SK-N-MC (cell line): ENCODE measurements around the gene CCDC141.
A peak's percentile ranks its signal among the peaks of the same experiment; 100 is the strongest.

ENCODE experiments used
- DNase-seq: peaks from one replicate; pipeline ENCODE4 v3.0.0-alpha.2; 2011; ENCODE audit warnings: low read depth, low spot score
- H3K27ac ChIP-seq: fragments of 200-600 bp; sonication (generic); 2 replicates; pipeline ENCODE4 v1.5.1; 2016; ENCODE audit warnings: mixed run types
- H3K36me3 ChIP-seq: fragments of 200-600 bp; sonication (generic); 2 replicates; pipeline ENCODE4 v1.6.1; 2017; ENCODE audit warnings: antibody characterized with exemption, low read length, mixed read lengths; ENCODE audit not compliant: insufficient read depth
- H3K4me3 ChIP-seq: fragments of 200-600 bp; sonication (generic); 2 replicates; pipeline ENCODE4 v1.5.1; 2016
- H3K9ac ChIP-seq: fragments of 200-600 bp; sonication (generic); 2 replicates; pipeline ENCODE4 v1.8.0; 2017; ENCODE audit warnings: mixed run types, mixed read lengths; ENCODE audit not compliant: insufficient read length
- H3K9me3 ChIP-seq: fragments of 200-600 bp; sonication (generic); 2 replicates; pipeline ENCODE4 v1.6.1; 2017; ENCODE audit warnings: low read depth, mild to moderate bottlenecking, antibody characterized with exemption, low read length, moderate library complexity, mixed read lengths
- EZH2 ChIP-seq: fragments of 200-600 bp; sonication (generic); IDR thresholded peaks from one replicate; pipeline ENCODE4 v1.6.1; 2017; ENCODE audit warnings: antibody characterized with exemption
- FOXP2 ChIP-seq: optimal IDR thresholded peaks from 2 replicates; pipeline ENCODE3; 2011; ENCODE audit warnings: mild to moderate bottlenecking, moderate library complexity; ENCODE audit not compliant: insufficient read depth; ENCODE audit errors: extremely low read length, control extremely low read depth
- POLR2AphosphoS5 ChIP-seq: IDR thresholded peaks from 2 replicates; pipeline ENCODE4 v1.6.1; 2012; ENCODE audit warnings: mild to moderate bottlenecking, low read depth, low read length, borderline replicate concordance

Gene CCDC141

GRCh38 chr2:179044500-179044899, 5.4 kb downstream of the CCDC141 start:
- DNase-seq = no peak
- TF ChIP-seq EZH2 (no peak), POLR2AphosphoS5 (no peak), FOXP2 (no peak)
- H3K9ac ChIP-seq = no peak overlapping the region
- H3K4me3 ChIP-seq = no peak overlapping the region
- no peaks in the 10 kb centered on the region for H3K36me3 ChIP-seq
- no peaks in the 10 kb centered on the region for H3K9me3 ChIP-seq
- H3K27ac ChIP-seq = no peak overlapping the region

GRCh38 chr2:179037807-179038206, 12.1 kb downstream of the CCDC141 start:
- Histone ChIP-seq H3K4me3 (no peak overlapping the region), H3K36me3 (no peaks in the 10 kb centered on the region), H3K9ac (no peak overlapping the region), H3K27ac (no peak overlapping the region), H3K9me3 (no peaks in the 10 kb centered on the region)
- no peak for DNase-seq
- TF ChIP-seq EZH2 = no peak
- TF ChIP-seq FOXP2 = no peak
- TF ChIP-seq POLR2AphosphoS5 = no peak

- no peak for DNase-seq
- no peaks in the 10 kb centered on the region for H3K9me3 ChIP-seq
- no peak overlapping the region for H3K9ac ChIP-seq
- H3K4me3 ChIP-seq = no peak overlapping the region
- H3K36me3 ChIP-seq = no peaks in the 10 kb centered on the region
- H3K27ac ChIP-seq = no peak overlapping the region
- TF ChIP-seq EZH2 (no peak), POLR2AphosphoS5 (no peak), FOXP2 (no peak)
Observed at GRCh38 chr2:179036353-179036905, 13.5 kb downstream of the CCDC141 start.

GRCh38 chr2:179031731-179032408, 18.1 kb downstream of the CCDC141 start:
- Histone ChIP-seq H3K9me3 (peaks cover 4% of the 10 kb centered on the region; the same call in 1 of the 2 replicates), H3K27ac (no peak overlapping the region), H3K36me3 (no peaks in the 10 kb centered on the region), H3K9ac (no peak overlapping the region), H3K4me3 (no peak overlapping the region)
- TF ChIP-seq EZH2 (no peak), POLR2AphosphoS5 (peak; percentile 71; the same call in 1 of the 2 replicates), FOXP2 (no peak)
- DNase-seq = peak; percentile 98

GRCh38 chr2:179024445-179024844, 25.5 kb downstream of the CCDC141 start:
- H3K9ac ChIP-seq = no peak overlapping the region
- H3K4me3 ChIP-seq = no peak overlapping the region
- H3K9me3 ChIP-seq = peaks cover 4% of the 10 kb centered on the region; the same call in 1 of the 2 replicates
- no peaks in the 10 kb centered on the region for H3K36me3 ChIP-seq
- no peak for TF ChIP-seq FOXP2
- no peak for TF ChIP-seq POLR2AphosphoS5
- TF ChIP-seq EZH2 = no peak
- DNase-seq = no peak
- H3K27ac ChIP-seq = no peak overlapping the region

GRCh38 chr2:179022685-179023084, 27.3 kb downstream of the CCDC141 start:
- no peak for DNase-seq
- Histone ChIP-seq H3K4me3 (no peak overlapping the region), H3K36me3 (no peaks in the 10 kb centered on the region), H3K9ac (no peak overlapping the region), H3K9me3 (peaks cover under 1% of the 10 kb centered on the region; the same call in 1 of the 2 replicates), H3K27ac (no peak overlapping the region)
- TF ChIP-seq FOXP2 = no peak
- TF ChIP-seq POLR2AphosphoS5 = no peak
- TF ChIP-seq EZH2 = no peak

- no peak overlapping the region for H3K4me3 ChIP-seq
- no peak for DNase-seq
- H3K36me3 ChIP-seq = no peaks in the 10 kb centered on the region
- H3K9ac ChIP-seq = no peak overlapping the region
- no peak overlapping the region for H3K27ac ChIP-seq
- TF ChIP-seq FOXP2 = no peak
- no peak for TF ChIP-seq EZH2
- no peak for TF ChIP-seq POLR2AphosphoS5
- H3K9me3 ChIP-seq = no peaks in the 10 kb centered on the region
Observed at GRCh38 chr2:179021258-179021657, 28.7 kb downstream of the CCDC141 start.

- Histone ChIP-seq H3K9ac (no peak overlapping the region), H3K36me3 (no peaks in the 10 kb centered on the region), H3K4me3 (no peak overlapping the region), H3K9me3 (no peaks in the 10 kb centered on the region), H3K27ac (no peak overlapping the region)
- no peak for DNase-seq
- TF ChIP-seq FOXP2 (no peak), POLR2AphosphoS5 (no peak), EZH2 (no peak)
Observed at GRCh38 chr2:179020156-179020750, 29.7 kb downstream of the CCDC141 start.

- no peaks in the 10 kb centered on the region for H3K9me3 ChIP-seq
- H3K4me3 ChIP-seq = no peak overlapping the region
- TF ChIP-seq POLR2AphosphoS5 (no peak), EZH2 (no peak), FOXP2 (no peak)
- H3K27ac ChIP-seq = no peak overlapping the region
- H3K36me3 ChIP-seq = no peaks in the 10 kb centered on the region
- DNase-seq = no peak
- no peak overlapping the region for H3K9ac ChIP-seq
Observed at GRCh38 chr2:179019260-179019659, 30.7 kb downstream of the CCDC141 start.
